NCI-H524 (cell line): ENCODE results near the gene PHF21A.

Source experiments
- DNase-seq, 2 experiments: peaks; one replicate each; lab custom pipeline; 2025; lab: John Stamatoyannopoulos, UW

PHF21A gene

GRCh38 chr11:45983471-45983845, 137.8 kb downstream of the PHF21A start:
- DNase-seq, result no peak

- peak; percentile 19 to 86 for DNase-seq
Observed at GRCh38 chr11:45982656-45983470, 138.4 kb downstream of the PHF21A start.

DNA sequence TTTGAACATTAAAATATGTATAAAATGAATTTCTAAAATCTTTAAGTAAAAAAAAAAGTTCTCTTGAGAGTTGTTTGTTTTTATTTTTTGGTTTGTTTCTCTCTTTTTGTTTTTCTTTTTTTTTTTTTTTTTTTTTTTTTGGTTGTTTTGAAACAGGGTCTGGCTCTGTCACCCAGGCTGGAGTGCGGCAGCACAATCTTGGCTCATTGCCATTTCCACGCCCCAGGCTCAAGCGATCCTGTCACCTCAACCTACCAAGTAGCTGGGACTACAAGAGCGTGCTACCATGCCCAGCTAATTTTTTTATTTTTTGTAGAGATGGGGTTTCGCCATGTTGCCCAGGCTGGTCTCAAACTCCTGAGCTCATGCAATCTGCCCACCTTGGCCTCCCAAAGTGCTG, 139.4 kb downstream of the PHF21A start:
- DNase-seq, result peak in 1 of 2 experiments; percentile 12

DNA sequence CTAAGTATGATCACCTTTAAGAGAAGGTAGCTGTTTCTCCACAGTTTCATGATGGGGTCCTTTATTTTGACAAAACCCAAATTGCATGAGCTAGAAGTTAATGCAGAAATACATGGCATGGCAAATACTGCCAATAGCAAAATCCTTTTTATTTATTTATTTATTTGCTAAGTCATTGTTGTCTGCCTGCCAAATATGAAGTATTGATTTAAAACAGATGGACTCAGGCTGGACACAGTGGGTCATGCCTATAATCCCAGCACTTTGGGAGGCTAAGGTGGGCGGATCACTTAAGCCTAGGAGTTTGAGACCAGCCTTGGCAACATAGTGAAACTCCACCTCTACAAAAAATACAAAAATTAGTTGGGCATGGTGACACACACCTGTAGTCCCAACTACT, 146.4 kb downstream of the PHF21A start:
- no peak for DNase-seq

GRCh38 chr11:45973601-45974000, 147.7 kb downstream of the PHF21A start:
- peak; percentile 4 to 20 for DNase-seq

DNA sequence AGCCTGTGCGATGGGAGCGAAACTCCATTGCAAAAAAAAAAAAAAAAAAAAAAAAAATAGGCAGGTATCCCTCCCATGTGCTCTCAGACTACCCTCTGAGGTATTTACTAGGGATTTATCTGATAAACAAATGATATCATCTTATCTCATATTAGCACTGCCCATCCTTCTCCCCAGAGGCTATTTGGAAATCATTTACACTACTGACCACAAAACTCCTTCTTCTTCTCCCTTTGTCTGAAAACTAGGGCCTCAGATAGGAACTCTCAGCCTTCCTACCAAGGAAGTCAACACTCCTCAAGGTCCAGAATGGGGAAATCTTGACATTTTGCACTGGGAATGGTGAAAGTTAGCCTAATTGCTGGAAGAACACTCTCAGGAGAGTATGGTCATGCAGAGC, 152.4 kb downstream of the PHF21A start:
- DNase-seq, result no peak

DNA sequence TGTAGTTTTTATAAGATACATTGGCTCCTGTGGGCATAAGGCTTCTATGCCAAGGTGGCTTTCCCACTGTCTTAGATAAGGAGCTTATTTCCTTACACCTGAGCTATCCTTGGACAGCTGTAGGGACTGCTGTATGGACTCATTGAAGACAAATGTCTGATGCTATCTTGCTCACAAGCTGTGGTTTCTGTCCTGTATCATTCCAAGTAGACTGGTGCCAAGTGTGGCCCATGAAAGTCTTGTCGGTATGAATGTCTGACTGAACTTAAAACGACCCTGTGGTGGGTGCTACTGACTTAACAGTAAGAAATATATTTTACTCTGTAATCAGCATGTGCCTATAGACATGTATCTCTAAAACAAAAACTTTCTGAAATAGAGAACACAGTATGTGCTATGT, 153.7 kb downstream of the PHF21A start:
- DNase-seq, result no peak

- DNase-seq, result peak; percentile 12 to 72
Observed at GRCh38 chr11:45964911-45965389, 156.3 kb downstream of the PHF21A start.

GRCh38 chr11:45961751-45962240, 159.5 kb downstream of the PHF21A start:
- no peak for DNase-seq

- no peak for DNase-seq
Observed at GRCh38 chr11:45960387-45961095, 160.7 kb downstream of the PHF21A start.

DNA sequence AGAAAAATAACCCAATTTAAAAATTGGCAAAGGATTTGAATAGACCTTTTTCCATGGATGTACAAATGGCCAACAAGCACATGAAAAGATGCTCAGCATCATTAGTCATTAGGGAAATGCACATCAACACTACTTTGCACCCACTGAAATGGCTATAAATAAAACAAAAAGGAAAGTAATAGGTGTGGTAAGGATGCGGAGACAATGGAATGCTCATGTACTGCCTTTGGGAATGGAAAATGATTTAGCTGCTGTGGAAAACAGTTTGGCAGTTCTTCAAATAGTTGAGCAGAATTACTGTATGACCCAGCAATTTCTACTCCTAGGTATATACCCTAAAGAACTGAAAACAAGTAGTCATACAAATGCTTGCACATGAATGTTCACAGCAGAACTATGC, 161.4 kb downstream of the PHF21A start:
- no peak for DNase-seq

- DNase-seq, result no peak
Observed at GRCh38 chr11:45949992-45950407, 171.3 kb downstream of the PHF21A start.

- DNase-seq, result no peak
Observed at GRCh38 chr11:45948356-45948755, 172.9 kb downstream of the PHF21A start.

- DNase-seq, result no peak
Observed at GRCh38 chr11:45947885-45948284, 173.4 kb downstream of the PHF21A start.

GRCh38 chr11:45945397-45945999, 175.8 kb downstream of the PHF21A start:
- DNase-seq, result no peak

- DNase-seq, result no peak
Observed at GRCh38 chr11:45942381-45942780, 178.9 kb downstream of the PHF21A start.

- DNase-seq, result no peak
Observed at GRCh38 chr11:45941285-45941684, 180.0 kb downstream of the PHF21A start.

DNA sequence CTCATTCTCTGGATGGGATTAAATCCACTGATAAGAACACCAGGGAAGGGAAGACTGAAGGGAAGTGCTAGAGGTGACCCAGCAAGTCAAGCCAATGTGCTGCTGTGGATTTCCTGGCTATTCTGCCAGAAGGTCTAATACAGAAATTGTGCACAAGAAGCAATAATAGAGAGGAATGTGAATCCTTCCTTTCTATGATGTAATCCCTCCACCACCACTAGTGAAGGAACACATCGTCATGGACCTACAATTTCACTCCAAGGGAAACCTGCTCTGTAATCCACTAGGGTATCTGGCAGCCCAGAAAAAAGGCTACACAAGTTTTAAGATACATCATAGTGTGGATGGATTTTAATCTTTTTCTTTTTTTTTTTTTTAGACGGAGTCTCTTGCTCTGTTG, 181.4 kb downstream of the PHF21A start:
- DNase-seq, result no peak

GRCh38 chr11:45937916-45938315, 183.3 kb downstream of the PHF21A start:
- no peak for DNase-seq

- DNase-seq, result no peak
Observed at GRCh38 chr11:45936511-45937054, 184.7 kb downstream of the PHF21A start.

GRCh38 chr11:45935349-45936064, 185.7 kb downstream of the PHF21A start:
- no peak for DNase-seq
